Measurements from ENCODE around the gene CARD8. TPM values are rescaled to one million over a fixed set of nuclear protein-coding genes. Genes with fewer than 3 reads are reported as not detected.
"Not testable (repeated sequence)": the region's sequence is repeated elsewhere in the genome, so short reads cannot be mapped to it uniquely, and the experiment has no call there.

Gene CARD8
- total RNA-seq, 2 experiments from 2014 or later, result 109 TPM

- CTCF ChIA-PET, result interaction anchor here (1.6 kb wide), 2 partner anchors 11 to 13 kb away, joined by 3 to 5 read pairs; no protein-coding TSS in a partner anchor
- intact Hi-C loops (cut with micrococcal nuclease), result no loop called here
- TF ChIP-seq CTCF (IDR thresholded peaks at IDR 0.05), result no peak
- Mint-ChIP-seq H3K9me3 (peaks cover 2% of the 10 kb centered on the region), H3K27ac (no peak overlapping the region), H3K36me3 (ENCODE audit: low read depth) (peaks cover 1% of the 10 kb centered on the region), H3K27me3 (no peaks in the 10 kb centered on the region), H3K4me1 (ENCODE audit: low read depth) (no peaks in the 10 kb centered on the region), H3K4me3 (no peak overlapping the region)
- ATAC-seq (no peak), DNase-seq (no peak)
- POLR2A ChIA-PET, result interaction anchor here (0.5 kb wide), 1 partner anchor 815 kb away, joined by 3 read pairs; no protein-coding TSS in a partner anchor
These were observed 24.0 kb upstream of the CARD8 start for GRCh38 chr19:48279747-48280146.

GRCh38 chr19:48274938-48275337 is 19.2 kb upstream of the CARD8 start:
- Mint-ChIP-seq H3K36me3 (ENCODE audit: low read depth) (no peaks in the 10 kb centered on the region), H3K27me3 (peaks cover 2% of the 10 kb centered on the region), H3K4me1 (ENCODE audit: low read depth) (peaks cover 5% of the 10 kb centered on the region), H3K27ac (no peak overlapping the region), H3K4me3 (no peak overlapping the region), H3K9me3 (no peaks in the 10 kb centered on the region)
- ATAC-seq (no peak), DNase-seq (no peak)
- intact Hi-C loops (cut with micrococcal nuclease), result no loop called here
- TF ChIP-seq CTCF (IDR thresholded peaks at IDR 0.05), result no peak
- ChIA-PET POLR2A (no interaction called here), CTCF (no interaction called here)

GRCh38 chr19:48274173-48274572 is 18.5 kb upstream of the CARD8 start:
- H3K9me3 Mint-ChIP-seq, result no peaks in the 10 kb centered on the region
- H3K27me3 Mint-ChIP-seq, result peaks cover 7% of the 10 kb centered on the region
- H3K36me3 Mint-ChIP-seq (ENCODE audit: low read depth), result no peaks in the 10 kb centered on the region
- DNase-seq (no peak), ATAC-seq (no peak)
- H3K4me1 Mint-ChIP-seq (ENCODE audit: low read depth), result peaks cover 9% of the 10 kb centered on the region
- CTCF ChIA-PET, result interaction anchor here (1.0 to 2.9 kb wide), 3 partner anchors 16 to 167 kb away, joined by 5 to 12 read pairs (median 8); partner anchors contain the start of gene KDELR1
- H3K27ac Mint-ChIP-seq, result no peak overlapping the region
- intact Hi-C loops (cut with micrococcal nuclease), result no loop called here
- H3K4me3 Mint-ChIP-seq, result no peak overlapping the region
- POLR2A ChIA-PET, result no interaction called here
- no peak for TF ChIP-seq CTCF (IDR thresholded peaks at IDR 0.05)

GRCh38 chr19:48271531-48272151 is 15.9 kb upstream of the CARD8 start:
- Mint-ChIP-seq H3K27ac (no peak overlapping the region), H3K27me3 (peaks cover 11% of the 10 kb centered on the region), H3K36me3 (ENCODE audit: low read depth) (no peaks in the 10 kb centered on the region), H3K4me1 (ENCODE audit: low read depth) (peaks cover 12% of the 10 kb centered on the region), H3K9me3 (no peaks in the 10 kb centered on the region), H3K4me3 (peak overlapping the region; percentile 74)
- TF ChIP-seq CTCF (IDR thresholded peaks at IDR 0.05), result no peak
- POLR2A ChIA-PET, result no interaction called here
- DNase-seq (peak; percentile 35), ATAC-seq (peak; percentile 60)
- CTCF ChIA-PET, result interaction anchor here (0.8 to 3.0 kb wide), 5 partner anchors 11 to 64 kb away, joined by 3 to 12 read pairs (median 4); no protein-coding TSS in a partner anchor
- intact Hi-C loops (cut with micrococcal nuclease), result no loop called here

- H3K27ac Mint-ChIP-seq; H3K4me3 Mint-ChIP-seq; intact Hi-C loops (cut with micrococcal nuclease); ATAC-seq; DNase-seq; H3K9me3 Mint-ChIP-seq; H3K36me3 Mint-ChIP-seq (ENCODE audit: low read depth); POLR2A ChIA-PET: not testable (repeated sequence)
- CTCF ChIA-PET, result interaction anchor here (1.1 to 7.1 kb wide), 4 partner anchors 21 to 315 kb away, joined by 3 to 73 read pairs (median 18); no protein-coding TSS in a partner anchor
- H3K4me1 Mint-ChIP-seq (ENCODE audit: low read depth), result peaks cover 12% of the 10 kb centered on the region
- H3K27me3 Mint-ChIP-seq, result peaks cover 11% of the 10 kb centered on the region
These were observed 13.9 kb upstream of the CARD8 start for GRCh38 chr19:48269617-48270026.

- intact Hi-C loops (cut with micrococcal nuclease); H3K9me3 Mint-ChIP-seq; H3K27me3 Mint-ChIP-seq; DNase-seq; H3K36me3 Mint-ChIP-seq (ENCODE audit: low read depth); ATAC-seq; H3K27ac Mint-ChIP-seq; H3K4me3 Mint-ChIP-seq: not testable (repeated sequence)
- H3K4me1 Mint-ChIP-seq (ENCODE audit: low read depth), result peaks cover 16% of the 10 kb centered on the region
- CTCF ChIA-PET, result interaction anchor here (2.1 to 7.1 kb wide), 2 partner anchors 26 to 68 kb away, joined by 8 to 73 read pairs; no protein-coding TSS in a partner anchor
- POLR2A ChIA-PET, result interaction anchor here (1.1 kb wide), 1 partner anchor 16 kb away, joined by 4 read pairs; no protein-coding TSS in a partner anchor
These were observed 9.6 kb upstream of the CARD8 start for GRCh38 chr19:48265326-48265725.

Data from activated CD8-positive, alpha-beta T cell treated with anti-CD3 and anti-CD28 coated beads for 36 hours (primary cell).